Loucy (cell line): ENCODE results near the gene TEX9.
"Not testable (repeated sequence)": the region's sequence is repeated elsewhere in the genome, so short reads cannot be mapped to it uniquely, and the experiment has no call there.

Experiments used
- H2AFZ ChIP-seq: fragments of 200-600 bp; sonication (generic); 2 replicates; pipeline ENCODE4 v1.6.0; 2016; ENCODE audit warnings: antibody characterized with exemption, mild to moderate bottlenecking, low read length, moderate library complexity
- H3F3A ChIP-seq: fragments of 200-600 bp; 2 replicates; pipeline ENCODE4 v1.6.0; 2016; ENCODE audit warnings: antibody characterized with exemption, low read depth, mild to moderate bottlenecking
- H3K27me3 ChIP-seq: fragments of 200-600 bp; sonication (generic); 2 replicates; pipeline ENCODE4 v1.6.1; 2014; ENCODE audit warnings: low read length, mild to moderate bottlenecking; ENCODE audit not compliant: insufficient read depth, poor library complexity, severe bottlenecking
- H3K36me3 ChIP-seq: fragments of 200-600 bp; sonication (generic); 2 replicates; pipeline ENCODE4 v1.6.1; 2016; ENCODE audit warnings: low read length; ENCODE audit not compliant: insufficient read depth
- H3K4me1 ChIP-seq: fragments of 200-600 bp; sonication (generic); 2 replicates; pipeline ENCODE4 v1.5.1; 2014; ENCODE audit warnings: low read length, mild to moderate bottlenecking; ENCODE audit not compliant: insufficient read depth, poor library complexity, severe bottlenecking
- H3K4me2 ChIP-seq: fragments of 200-600 bp; sonication (generic); 2 replicates; pipeline ENCODE4 v1.6.0; 2014; ENCODE audit warnings: antibody characterized with exemption, low read length, low read depth, mild to moderate bottlenecking; ENCODE audit not compliant: poor library complexity, severe bottlenecking
- H3K4me3 ChIP-seq: fragments of 200-600 bp; sonication (generic); 2 replicates; pipeline ENCODE4 v1.5.1; 2014; ENCODE audit warnings: low read length, mild to moderate bottlenecking, mixed read lengths; ENCODE audit not compliant: poor library complexity, severe bottlenecking
- H3K79me2 ChIP-seq: fragments of 200-600 bp; sonication (generic); 2 replicates; pipeline ENCODE4 v1.6.1; 2014; ENCODE audit warnings: low read length; ENCODE audit not compliant: insufficient read depth
- H3K9ac ChIP-seq: fragments of 200-600 bp; sonication (generic); 2 replicates; pipeline ENCODE4 v1.6.0; 2014; ENCODE audit warnings: mild to moderate bottlenecking, low read depth, low read length, moderate library complexity; ENCODE audit not compliant: poor library complexity, severe bottlenecking
- H3K9me2 ChIP-seq: fragments of 200-600 bp; sonication (generic); replicated peaks from 2 replicates; pipeline ENCODE4 v1.6.1; 2016; ENCODE audit warnings: low read depth, low read length, mixed read lengths
- H3K9me3 ChIP-seq: fragments of 200-600 bp; sonication (generic); 2 replicates; pipeline ENCODE4 v1.6.1; 2014; ENCODE audit warnings: mild to moderate bottlenecking, antibody characterized with exemption, low read length, low read depth; ENCODE audit not compliant: insufficient read depth
- H4K20me1 ChIP-seq: fragments of 200-600 bp; sonication (generic); 2 replicates; pipeline ENCODE4 v1.6.0; 2014; ENCODE audit warnings: antibody characterized with exemption, low read length, mild to moderate bottlenecking; ENCODE audit not compliant: insufficient read depth, poor library complexity, severe bottlenecking
- EZH2phosphoT487 ChIP-seq: fragments of 200-600 bp; IDR thresholded peaks from 2 replicates; pipeline ENCODE4 v1.6.1; 2018; ENCODE audit warnings: antibody characterized with exemption, mild to moderate bottlenecking, moderate library complexity, borderline replicate concordance
- TF ChIP-seq, protein P1 (sequence below): fragments of 200-600 bp; sonication (generic); conservative IDR thresholded peaks from 2 replicates; pipeline ENCODE4 v1.5.1; 2014; ENCODE audit warnings: mild to moderate bottlenecking, antibody characterized with exemption, low read length

TEX9 gene

DNA sequence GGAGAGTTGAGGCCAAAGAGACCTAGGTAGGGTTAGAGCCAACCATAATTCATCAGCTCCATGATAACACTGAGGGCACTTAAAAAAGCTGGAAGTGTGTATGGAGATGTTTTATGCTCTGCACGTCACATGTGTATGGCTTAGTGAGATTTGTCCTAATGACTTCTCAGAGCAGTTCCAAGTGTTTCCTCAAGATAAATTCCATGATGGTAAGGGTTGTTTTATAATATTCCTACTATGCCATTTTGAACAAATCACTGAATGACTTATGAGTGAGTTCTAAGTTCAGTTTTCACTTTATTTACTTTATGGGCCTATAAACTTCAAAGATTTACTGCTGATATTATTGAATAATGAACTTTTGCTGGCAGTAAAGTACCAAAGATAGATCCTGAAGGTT lies 28.1 kb downstream of the TEX9 start:
- Histone ChIP-seq H2AFZ (no peak overlapping the region), H4K20me1 (no peaks in the 10 kb centered on the region), H3K27me3 (no peaks in the 10 kb centered on the region), H3K9me3 (no peaks in the 10 kb centered on the region), H3F3A (no peaks in the 10 kb centered on the region), H3K36me3 (no peaks in the 10 kb centered on the region), H3K4me1 (no peaks in the 10 kb centered on the region), H3K4me2 (no peak overlapping the region), H3K9ac (no peak overlapping the region), H3K9me2 (no peaks in the 10 kb centered on the region), H3K4me3 (no peak overlapping the region), H3K79me2 (no peaks in the 10 kb centered on the region)
- TF ChIP-seq EZH2phosphoT487: no peak
- TF ChIP-seq, protein P1, sequence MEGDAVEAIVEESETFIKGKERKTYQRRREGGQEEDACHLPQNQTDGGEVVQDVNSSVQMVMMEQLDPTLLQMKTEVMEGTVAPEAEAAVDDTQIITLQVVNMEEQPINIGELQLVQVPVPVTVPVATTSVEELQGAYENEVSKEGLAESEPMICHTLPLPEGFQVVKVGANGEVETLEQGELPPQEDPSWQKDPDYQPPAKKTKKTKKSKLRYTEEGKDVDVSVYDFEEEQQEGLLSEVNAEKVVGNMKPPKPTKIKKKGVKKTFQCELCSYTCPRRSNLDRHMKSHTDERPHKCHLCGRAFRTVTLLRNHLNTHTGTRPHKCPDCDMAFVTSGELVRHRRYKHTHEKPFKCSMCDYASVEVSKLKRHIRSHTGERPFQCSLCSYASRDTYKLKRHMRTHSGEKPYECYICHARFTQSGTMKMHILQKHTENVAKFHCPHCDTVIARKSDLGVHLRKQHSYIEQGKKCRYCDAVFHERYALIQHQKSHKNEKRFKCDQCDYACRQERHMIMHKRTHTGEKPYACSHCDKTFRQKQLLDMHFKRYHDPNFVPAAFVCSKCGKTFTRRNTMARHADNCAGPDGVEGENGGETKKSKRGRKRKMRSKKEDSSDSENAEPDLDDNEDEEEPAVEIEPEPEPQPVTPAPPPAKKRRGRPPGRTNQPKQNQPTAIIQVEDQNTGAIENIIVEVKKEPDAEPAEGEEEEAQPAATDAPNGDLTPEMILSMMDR: no peak

- Histone ChIP-seq H3K4me2 (no peak overlapping the region), H3K9me3 (no peaks in the 10 kb centered on the region), H3K4me3 (no peak overlapping the region), H3F3A (no peaks in the 10 kb centered on the region), H3K36me3 (no peaks in the 10 kb centered on the region), H3K27me3 (no peaks in the 10 kb centered on the region), H3K79me2 (no peaks in the 10 kb centered on the region), H3K9ac (no peak overlapping the region), H4K20me1 (no peaks in the 10 kb centered on the region), H2AFZ (no peak overlapping the region), H3K9me2 (no peaks in the 10 kb centered on the region), H3K4me1 (no peaks in the 10 kb centered on the region)
- TF ChIP-seq, protein P1: no peak
- no peak for TF ChIP-seq EZH2phosphoT487
These were observed 29.7 kb downstream of the TEX9 start for GRCh38 chr15:56394909-56395308.

GRCh38 chr15:56397325-56397724 lies 32.1 kb downstream of the TEX9 start:
- H3K27me3 ChIP-seq, H2AFZ ChIP-seq, H3K9me3 ChIP-seq, H3K36me3 ChIP-seq, H3K4me3 ChIP-seq, H4K20me1 ChIP-seq, H3K4me1 ChIP-seq, H3F3A ChIP-seq, H3K4me2 ChIP-seq, H3K9ac ChIP-seq, H3K9me2 ChIP-seq, H3K79me2 ChIP-seq: not testable (repeated sequence)

DNA sequence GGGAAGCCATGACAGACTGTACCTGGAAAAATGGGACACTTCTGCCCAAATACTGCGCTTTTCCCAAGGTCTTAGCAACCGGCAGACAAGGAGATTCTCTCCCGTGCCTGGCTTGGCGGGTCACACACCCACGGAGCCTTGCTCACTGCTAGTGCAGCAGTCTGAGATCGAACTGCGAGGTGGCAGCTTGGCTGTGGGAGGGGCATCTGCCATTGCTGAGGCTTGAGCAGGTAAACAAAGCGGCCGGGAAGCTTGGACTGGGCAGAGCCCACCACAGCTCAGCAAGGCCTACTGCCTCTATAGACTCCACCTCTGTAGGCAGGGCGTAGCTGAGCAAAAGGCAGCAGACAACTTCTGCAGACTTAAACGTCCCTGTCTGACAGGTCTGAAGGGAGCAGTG lies 34.0 kb downstream of the TEX9 start:
- not testable (repeated sequence) for H3K4me2 ChIP-seq, H3K27me3 ChIP-seq, H3K36me3 ChIP-seq, H3K79me2 ChIP-seq, H3K4me1 ChIP-seq, H3K4me3 ChIP-seq, H3K9ac ChIP-seq, H4K20me1 ChIP-seq, H3K9me3 ChIP-seq, H3K9me2 ChIP-seq, H2AFZ ChIP-seq, H3F3A ChIP-seq
